GM12878 (cell line): ENCODE results near the gene ZNF454. TPM values are rescaled to one million over a fixed set of nuclear protein-coding genes. Genes with fewer than 3 reads are reported as not detected.

Source experiments
- ATAC-seq: fragments of 200-7000 bp; cut with Tn5 transposase; 3 replicates; pipeline ENCODE4 v1.9.1; 2020; ENCODE audit warnings: mild to moderate bottlenecking, moderate library complexity
- BruUV-seq: library from RNA; stranded (reverse); fragments of 400-500 nt; replicated peaks from 2 replicates; lab custom pipeline; 2021; lab: Mats Ljungman, UMichigan
- CTCF ChIA-PET: fragments of 300-600 bp; sonication (Branson Sonifier 250); formaldehyde crosslinking; extraction: SDS; loops from one replicate; lab custom pipeline; 2021; ENCODE audit warnings: inconsistent platforms; lab: Yijun Ruan, JAX
- POLR2A ChIA-PET: fragments of 350-600 bp; formaldehyde crosslinking; extraction: SDS; loops from one replicate; lab custom pipeline; 2021; ENCODE audit warnings: inconsistent platforms; lab: Charles Lee
- RAD21 ChIA-PET: fragments of 300-600 bp; sonication (Branson Sonifier 250); formaldehyde crosslinking; loops from one replicate; lab custom pipeline; 2023; ENCODE audit warnings: antibody characterized with exemption; ENCODE audit not compliant: unreplicated experiment; lab: Charles Lee
- SMC1A ChIA-PET: fragments of 300-600 bp; sonication (Branson Sonifier 250); formaldehyde crosslinking; loops from one replicate; lab custom pipeline; 2023; ENCODE audit not compliant: unreplicated experiment, uncharacterized antibody; lab: Charles Lee
- DNase-seq: peaks from one replicate; pipeline ENCODE4 v3.0.0-alpha.2; 2011; ENCODE audit warnings: low read depth, low spot score
- FAIRE-seq: peaks from 3 replicates; lab custom pipeline; 2011; peaks lifted over from hg19 to GRCh38; lab: Jason Lieb, UNC
- H2AFZ ChIP-seq: 2 replicates; pipeline ENCODE4 v1.6.0; 2011; ENCODE audit warnings: low read depth, low read length, control low read depth; ENCODE audit not compliant: control insufficient read depth
- H3K27ac ChIP-seq: 2 replicates; pipeline ENCODE4 v1.5.1; 2011; ENCODE audit warnings: control low read depth; ENCODE audit not compliant: control insufficient read depth, insufficient read depth
- H3K27me3 ChIP-seq, 2 experiments: replicated peaks in 1 of 2; 2 replicates each; pipeline versions ENCODE4 v1.6.0 to v1.6.1; 2011; ENCODE audit warnings: low read length in 1 of 2; ENCODE audit not compliant: control insufficient read depth in 2 of 2, insufficient read depth in 2 of 2
- H3K36me3 ChIP-seq, 2 experiments: 2 replicates each; pipeline ENCODE4 v1.5.1; 2011; ENCODE audit warnings: low read length in 1 of 2; ENCODE audit not compliant: control insufficient read depth in 2 of 2, insufficient read depth in 2 of 2
- H3K4me1 ChIP-seq: 2 replicates; pipeline ENCODE4 v1.6.1; 2011; ENCODE audit warnings: mild to moderate bottlenecking, low read length, moderate library complexity, mixed read lengths; ENCODE audit not compliant: control insufficient read depth, insufficient read depth
- H3K4me2 ChIP-seq: 2 replicates; pipeline ENCODE4 v1.6.0; 2011; ENCODE audit warnings: control low read depth; ENCODE audit not compliant: control insufficient read depth, insufficient read depth
- H3K4me3 ChIP-seq: fragments of 200-600 bp; sonication (generic); 2 replicates; pipeline ENCODE4 v1.5.1; 2016
- H3K79me2 ChIP-seq: 2 replicates; pipeline ENCODE4 v1.6.0; 2011; ENCODE audit warnings: low read length; ENCODE audit not compliant: control insufficient read depth, insufficient read depth
- H3K9ac ChIP-seq: 2 replicates; pipeline ENCODE4 v1.8.0; 2011; ENCODE audit warnings: low read length, control low read depth, mixed read lengths; ENCODE audit not compliant: control insufficient read depth, insufficient read depth
- H3K9me3 ChIP-seq: replicated peaks from 3 replicates; pipeline ENCODE4 v1.5.1; 2011; ENCODE audit warnings: mild to moderate bottlenecking, low read length; ENCODE audit not compliant: control insufficient read depth, insufficient read depth
- H4K20me1 ChIP-seq: 2 replicates; pipeline ENCODE4 v1.6.0; 2011; ENCODE audit not compliant: control insufficient read depth, insufficient read depth
- CEBPB ChIP-seq, 2 experiments: fragments of 150-350 bp in 1 of 2; IDR thresholded peaks; 2 replicates each; pipeline ENCODE4 v1.6.1; 2012 to 2014; ENCODE audit warnings: low read depth in 2 of 2, low read length in 2 of 2, borderline replicate concordance in 1 of 2, inconsistent platforms in 1 of 2
- ESRRA ChIP-seq: IDR thresholded peaks from 2 replicates; pipeline ENCODE4 v1.6.1; 2012; ENCODE audit warnings: mild to moderate bottlenecking, low read length, improper control_type of control experiment
- IKZF2 ChIP-seq, 2 experiments: fragments of 450-650 bp; IDR thresholded peaks; 2 replicates each; pipeline ENCODE4 v1.6.1; 2017; ENCODE audit warnings: mild to moderate bottlenecking in 2 of 2, moderate library complexity in 2 of 2
- MTA2 ChIP-seq: fragments of 450-650 bp; IDR thresholded peaks from 2 replicates; pipeline ENCODE4 v1.6.1; 2016; ENCODE audit warnings: low read depth, mild to moderate bottlenecking, moderate library complexity
- MYB ChIP-seq: fragments of 150-350 bp; IDR thresholded peaks from 2 replicates; pipeline ENCODE4 v1.6.1; 2014; ENCODE audit warnings: mild to moderate bottlenecking, low read depth, low read length, borderline replicate concordance
- RCOR1 ChIP-seq: conservative IDR thresholded peaks from 2 replicates; pipeline ENCODE4 v1.6.1; 2012; ENCODE audit warnings: low read depth, low read length, improper control_type of control experiment
- SMAD5 ChIP-seq: IDR thresholded peaks from 2 replicates; pipeline ENCODE4 v1.6.1; 2016; ENCODE audit warnings: antibody characterized with exemption, low read depth
- TCF12 ChIP-seq: IDR thresholded peaks from 2 replicates; pipeline ENCODE4 v1.6.1; 2011; ENCODE audit warnings: low read depth, mild to moderate bottlenecking, low read length
- YY1 ChIP-seq: IDR thresholded peaks from 2 replicates; pipeline ENCODE4 v1.6.1; 2011; ENCODE audit warnings: low read depth, mild to moderate bottlenecking, low read length
- ZNF384 ChIP-seq: IDR thresholded peaks from 2 replicates; pipeline ENCODE4 v1.6.1; 2012; ENCODE audit warnings: low read depth, mild to moderate bottlenecking, low read length, improper control_type of control experiment, borderline replicate concordance
- ZZZ3 ChIP-seq: IDR thresholded peaks from 2 replicates; pipeline ENCODE4 v1.6.1; 2011; ENCODE audit warnings: low read depth; ENCODE audit not compliant: control insufficient read depth, insufficient read length
- WGBS: methylation state at CpG from one replicate; pipeline ENCODE4 v1.1.6; 2016; ENCODE audit warnings: low lambda C conversion rate; ENCODE audit not compliant: insufficient replicate concordance, insufficient coverage; ENCODE audit errors: missing lambda C conversion rate; 5-methylcytosine and 5-hydroxymethylcytosine counted together
- in situ Hi-C: fragments of 300-500 bp; cut with MboI; formaldehyde crosslinking; loops from 9 replicates; pipeline ENCODE4 v1.14.3; 2018; ENCODE audit warnings: mixed read lengths
- intact Hi-C: fragments of 100-400 bp; cut with micrococcal nuclease; formaldehyde crosslinking; loops from one replicate; pipeline ENCODE4 v1.14.2; 2022; ENCODE audit not compliant: unreplicated experiment
- polyA plus RNA-seq, 11 experiments: library from polyadenylated mRNA; depleted of rRNA in 4 of 11; unstranded in 6 of 11; stranded (reverse) in 5 of 11; fragments of >200 nt; fragmentation: Nextera tagmentation in 4 of 11; fragmentation: Illumina TruSeq in 1 of 11; extraction: Ambion mirVana in 4 of 11; extraction: Trizol in 1 of 11; gene quantifications; 1 replicate in 1 of 11; 2 replicates in 10 of 11; pipeline versions ENCODE4 v1.2.1 to v1.2.3, GENCODE V29; 2011 to 2016; ENCODE audit warnings: inconsistent platforms in 2 of 11, missing spikeins in 2 of 11, low read depth in 1 of 11
- total RNA-seq, 4 experiments: library from RNA; depleted of rRNA in 3 of 4; stranded (reverse); fragments of >200 nt in 3 of 4; fragmentation: Illumina TruSeq in 1 of 4; extraction: Trizol in 1 of 4; gene quantifications; 2 replicates each; pipeline versions ENCODE4 v1.2.1 to v1.2.3, GENCODE V29; 2013 to 2021
- TF ChIP-seq, protein P1 (sequence below): fragments of 150-350 bp; IDR thresholded peaks from 2 replicates; pipeline ENCODE4 v1.6.1; 2014; ENCODE audit warnings: mild to moderate bottlenecking, low read depth, low read length
- TF ChIP-seq, protein P2 (sequence below): fragments of 450-650 bp; formaldehyde crosslinking; IDR thresholded peaks from 2 replicates; pipeline ENCODE4 v1.4.0; 2020; ENCODE audit warnings: mild to moderate bottlenecking, moderate library complexity
- TF ChIP-seq, protein P3 (sequence below): fragments of 450-650 bp; IDR thresholded peaks from 2 replicates; pipeline ENCODE4 v1.6.1; 2016; ENCODE audit warnings: mild to moderate bottlenecking
- TF ChIP-seq, protein P4 (sequence below): fragments of 450-650 bp; IDR thresholded peaks from 2 replicates; pipeline ENCODE4 v1.6.1; 2017; ENCODE audit warnings: mild to moderate bottlenecking, low read depth, inconsistent platforms; ENCODE audit not compliant: poor library complexity, severe bottlenecking

ZNF454 gene
- total and polyA plus RNA-seq, 10 of the 15 experiments (the other 5 are each of a cell fraction or from before 2014, with no cell fraction given), result not detected

DNA sequence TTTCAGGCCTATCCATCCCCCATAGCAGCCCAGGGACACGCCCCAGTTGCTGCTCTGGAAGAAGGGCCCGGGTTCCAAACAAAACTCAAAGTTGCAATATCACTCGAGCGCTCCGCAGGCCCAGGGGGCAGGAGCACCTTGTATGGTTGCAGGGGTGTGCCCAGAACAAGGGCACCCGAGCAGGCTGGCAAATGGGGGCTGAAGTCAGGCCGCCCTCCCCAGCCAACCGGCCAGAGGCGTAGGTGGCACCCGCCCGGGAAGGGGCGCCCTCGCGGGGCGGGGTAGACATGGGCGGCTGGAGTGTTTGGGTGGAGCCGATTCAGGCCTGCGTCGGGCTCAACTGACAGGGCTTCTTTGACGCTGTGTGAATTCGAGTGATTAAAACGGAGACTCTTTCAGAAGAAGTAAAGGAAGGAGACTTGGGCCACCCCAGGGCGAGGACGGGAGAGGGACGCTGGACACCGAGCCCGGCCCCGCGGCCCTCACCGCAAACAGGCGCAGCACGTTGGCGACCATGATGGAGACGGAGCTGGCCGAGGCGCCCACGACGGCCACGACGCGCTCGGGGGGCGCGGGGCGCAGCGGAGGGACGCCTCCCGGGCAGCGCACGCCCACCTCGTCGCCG lies 53.1 kb downstream of the ZNF454 start:
- WGBS, result 81% methylated on average over 42 of the region's 53 CpGs
- Histone ChIP-seq H3K79me2 (no peaks in the 10 kb centered on the region), H4K20me1 (no peaks in the 10 kb centered on the region), H3K4me2 (no peak overlapping the region), H2AFZ (no peak overlapping the region), H3K27me3 (no peaks in the 10 kb centered on the region), H3K4me1 (no peaks in the 10 kb centered on the region), H3K27ac (no peak overlapping the region), H3K4me3 (no peak overlapping the region), H3K36me3 (no peaks in the 10 kb centered on the region), H3K9me3 (no peaks in the 10 kb centered on the region; the same call in 2 of the 3 replicates), H3K9ac (no peak overlapping the region)
- in situ Hi-C loops (no loop called here), intact Hi-C loops (no loop called here)
- TF ChIP-seq, protein P1, sequence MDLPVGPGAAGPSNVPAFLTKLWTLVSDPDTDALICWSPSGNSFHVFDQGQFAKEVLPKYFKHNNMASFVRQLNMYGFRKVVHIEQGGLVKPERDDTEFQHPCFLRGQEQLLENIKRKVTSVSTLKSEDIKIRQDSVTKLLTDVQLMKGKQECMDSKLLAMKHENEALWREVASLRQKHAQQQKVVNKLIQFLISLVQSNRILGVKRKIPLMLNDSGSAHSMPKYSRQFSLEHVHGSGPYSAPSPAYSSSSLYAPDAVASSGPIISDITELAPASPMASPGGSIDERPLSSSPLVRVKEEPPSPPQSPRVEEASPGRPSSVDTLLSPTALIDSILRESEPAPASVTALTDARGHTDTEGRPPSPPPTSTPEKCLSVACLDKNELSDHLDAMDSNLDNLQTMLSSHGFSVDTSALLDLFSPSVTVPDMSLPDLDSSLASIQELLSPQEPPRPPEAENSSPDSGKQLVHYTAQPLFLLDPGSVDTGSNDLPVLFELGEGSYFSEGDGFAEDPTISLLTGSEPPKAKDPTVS, result no peak
- TF ChIP-seq MYB (no peak), TCF12 (no peak), SMAD5 (no peak), ZZZ3 (no peak), RCOR1 (no peak), CEBPB (IDR thresholded peaks at IDR 0.05; ENCODE audit: borderline replicate concordance in 1 of 2, low read depth in 2 of 2, low read length in 2 of 2) (no peak), MTA2 (no peak), YY1 (no peak), ESRRA (no peak), IKZF2 (IDR thresholded peaks at IDR 0.05) (no peak), ZNF384 (no peak)
- TF ChIP-seq, protein P2, sequence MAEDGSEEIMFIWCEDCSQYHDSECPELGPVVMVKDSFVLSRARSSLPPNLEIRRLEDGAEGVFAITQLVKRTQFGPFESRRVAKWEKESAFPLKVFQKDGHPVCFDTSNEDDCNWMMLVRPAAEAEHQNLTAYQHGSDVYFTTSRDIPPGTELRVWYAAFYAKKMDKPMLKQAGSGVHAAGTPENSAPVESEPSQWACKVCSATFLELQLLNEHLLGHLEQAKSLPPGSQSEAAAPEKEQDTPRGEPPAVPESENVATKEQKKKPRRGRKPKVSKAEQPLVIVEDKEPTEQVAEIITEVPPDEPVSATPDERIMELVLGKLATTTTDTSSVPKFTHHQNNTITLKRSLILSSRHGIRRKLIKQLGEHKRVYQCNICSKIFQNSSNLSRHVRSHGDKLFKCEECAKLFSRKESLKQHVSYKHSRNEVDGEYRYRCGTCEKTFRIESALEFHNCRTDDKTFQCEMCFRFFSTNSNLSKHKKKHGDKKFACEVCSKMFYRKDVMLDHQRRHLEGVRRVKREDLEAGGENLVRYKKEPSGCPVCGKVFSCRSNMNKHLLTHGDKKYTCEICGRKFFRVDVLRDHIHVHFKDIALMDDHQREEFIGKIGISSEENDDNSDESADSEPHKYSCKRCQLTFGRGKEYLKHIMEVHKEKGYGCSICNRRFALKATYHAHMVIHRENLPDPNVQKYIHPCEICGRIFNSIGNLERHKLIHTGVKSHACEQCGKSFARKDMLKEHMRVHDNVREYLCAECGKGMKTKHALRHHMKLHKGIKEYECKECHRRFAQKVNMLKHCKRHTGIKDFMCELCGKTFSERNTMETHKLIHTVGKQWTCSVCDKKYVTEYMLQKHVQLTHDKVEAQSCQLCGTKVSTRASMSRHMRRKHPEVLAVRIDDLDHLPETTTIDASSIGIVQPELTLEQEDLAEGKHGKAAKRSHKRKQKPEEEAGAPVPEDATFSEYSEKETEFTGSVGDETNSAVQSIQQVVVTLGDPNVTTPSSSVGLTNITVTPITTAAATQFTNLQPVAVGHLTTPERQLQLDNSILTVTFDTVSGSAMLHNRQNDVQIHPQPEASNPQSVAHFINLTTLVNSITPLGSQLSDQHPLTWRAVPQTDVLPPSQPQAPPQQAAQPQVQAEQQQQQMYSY (CRISPR knock-in tag), result no peak
- TF ChIP-seq, protein P3, sequence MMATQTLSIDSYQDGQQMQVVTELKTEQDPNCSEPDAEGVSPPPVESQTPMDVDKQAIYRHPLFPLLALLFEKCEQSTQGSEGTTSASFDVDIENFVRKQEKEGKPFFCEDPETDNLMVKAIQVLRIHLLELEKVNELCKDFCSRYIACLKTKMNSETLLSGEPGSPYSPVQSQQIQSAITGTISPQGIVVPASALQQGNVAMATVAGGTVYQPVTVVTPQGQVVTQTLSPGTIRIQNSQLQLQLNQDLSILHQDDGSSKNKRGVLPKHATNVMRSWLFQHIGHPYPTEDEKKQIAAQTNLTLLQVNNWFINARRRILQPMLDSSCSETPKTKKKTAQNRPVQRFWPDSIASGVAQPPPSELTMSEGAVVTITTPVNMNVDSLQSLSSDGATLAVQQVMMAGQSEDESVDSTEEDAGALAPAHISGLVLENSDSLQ, result no peak
- TF ChIP-seq, protein P4, sequence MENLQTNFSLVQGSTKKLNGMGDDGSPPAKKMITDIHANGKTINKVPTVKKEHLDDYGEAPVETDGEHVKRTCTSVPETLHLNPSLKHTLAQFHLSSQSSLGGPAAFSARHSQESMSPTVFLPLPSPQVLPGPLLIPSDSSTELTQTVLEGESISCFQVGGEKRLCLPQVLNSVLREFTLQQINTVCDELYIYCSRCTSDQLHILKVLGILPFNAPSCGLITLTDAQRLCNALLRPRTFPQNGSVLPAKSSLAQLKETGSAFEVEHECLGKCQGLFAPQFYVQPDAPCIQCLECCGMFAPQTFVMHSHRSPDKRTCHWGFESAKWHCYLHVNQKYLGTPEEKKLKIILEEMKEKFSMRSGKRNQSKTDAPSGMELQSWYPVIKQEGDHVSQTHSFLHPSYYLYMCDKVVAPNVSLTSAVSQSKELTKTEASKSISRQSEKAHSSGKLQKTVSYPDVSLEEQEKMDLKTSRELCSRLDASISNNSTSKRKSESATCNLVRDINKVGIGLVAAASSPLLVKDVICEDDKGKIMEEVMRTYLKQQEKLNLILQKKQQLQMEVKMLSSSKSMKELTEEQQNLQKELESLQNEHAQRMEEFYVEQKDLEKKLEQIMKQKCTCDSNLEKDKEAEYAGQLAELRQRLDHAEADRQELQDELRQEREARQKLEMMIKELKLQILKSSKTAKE, result no peak
- DNase-seq, result no peak
- BruUV-seq, result no TSS peak
- SMC1A ChIA-PET, result no interaction called here
- POLR2A ChIA-PET, result no interaction called here
- RAD21 ChIA-PET, result no interaction called here
- CTCF ChIA-PET, result no interaction called here
- FAIRE-seq, result no peak
- no peak for ATAC-seq
